GM12878 (cell line): Measurements from ENCODE around the gene HRG. TPM values are rescaled to one million over a fixed set of nuclear protein-coding genes. Genes with fewer than 3 reads are reported as not detected.

Source experiments
- ATAC-seq: fragments of 200-7000 bp; cut with Tn5 transposase; 3 replicates; pipeline ENCODE4 v1.9.1; 2020; ENCODE audit warnings: mild to moderate bottlenecking, moderate library complexity
- BruUV-seq: library from RNA; stranded (reverse); fragments of 400-500 nt; replicated peaks from 2 replicates; lab custom pipeline; 2021; lab: Mats Ljungman, UMichigan
- CTCF ChIA-PET: fragments of 300-600 bp; sonication (Branson Sonifier 250); formaldehyde crosslinking; extraction: SDS; loops from one replicate; lab custom pipeline; 2021; ENCODE audit warnings: inconsistent platforms; lab: Yijun Ruan, JAX
- POLR2A ChIA-PET: fragments of 350-600 bp; formaldehyde crosslinking; extraction: SDS; loops from one replicate; lab custom pipeline; 2021; ENCODE audit warnings: inconsistent platforms; lab: Charles Lee
- RAD21 ChIA-PET: fragments of 300-600 bp; sonication (Branson Sonifier 250); formaldehyde crosslinking; loops from one replicate; lab custom pipeline; 2023; ENCODE audit warnings: antibody characterized with exemption; ENCODE audit not compliant: unreplicated experiment; lab: Charles Lee
- SMC1A ChIA-PET: fragments of 300-600 bp; sonication (Branson Sonifier 250); formaldehyde crosslinking; loops from one replicate; lab custom pipeline; 2023; ENCODE audit not compliant: unreplicated experiment, uncharacterized antibody; lab: Charles Lee
- DNase-seq: peaks from one replicate; pipeline ENCODE4 v3.0.0-alpha.2; 2011; ENCODE audit warnings: low read depth, low spot score
- FAIRE-seq: peaks from 3 replicates; lab custom pipeline; 2011; peaks lifted over from hg19 to GRCh38; lab: Jason Lieb, UNC
- H2AFZ ChIP-seq: 2 replicates; pipeline ENCODE4 v1.6.0; 2011; ENCODE audit warnings: low read depth, low read length, control low read depth; ENCODE audit not compliant: control insufficient read depth
- H3K27ac ChIP-seq: 2 replicates; pipeline ENCODE4 v1.5.1; 2011; ENCODE audit warnings: control low read depth; ENCODE audit not compliant: control insufficient read depth, insufficient read depth
- H3K27me3 ChIP-seq, 2 experiments: replicated peaks in 1 of 2; 2 replicates each; pipeline versions ENCODE4 v1.6.0 to v1.6.1; 2011; ENCODE audit warnings: low read length in 1 of 2; ENCODE audit not compliant: control insufficient read depth in 2 of 2, insufficient read depth in 2 of 2
- H3K36me3 ChIP-seq, 2 experiments: 2 replicates each; pipeline ENCODE4 v1.5.1; 2011; ENCODE audit warnings: low read length in 1 of 2; ENCODE audit not compliant: control insufficient read depth in 2 of 2, insufficient read depth in 2 of 2
- H3K4me1 ChIP-seq: 2 replicates; pipeline ENCODE4 v1.6.1; 2011; ENCODE audit warnings: mild to moderate bottlenecking, low read length, moderate library complexity, mixed read lengths; ENCODE audit not compliant: control insufficient read depth, insufficient read depth
- H3K4me2 ChIP-seq: 2 replicates; pipeline ENCODE4 v1.6.0; 2011; ENCODE audit warnings: control low read depth; ENCODE audit not compliant: control insufficient read depth, insufficient read depth
- H3K4me3 ChIP-seq: fragments of 200-600 bp; sonication (generic); 2 replicates; pipeline ENCODE4 v1.5.1; 2016
- H3K79me2 ChIP-seq: 2 replicates; pipeline ENCODE4 v1.6.0; 2011; ENCODE audit warnings: low read length; ENCODE audit not compliant: control insufficient read depth, insufficient read depth
- H3K9ac ChIP-seq: 2 replicates; pipeline ENCODE4 v1.8.0; 2011; ENCODE audit warnings: low read length, control low read depth, mixed read lengths; ENCODE audit not compliant: control insufficient read depth, insufficient read depth
- H3K9me3 ChIP-seq: replicated peaks from 3 replicates; pipeline ENCODE4 v1.5.1; 2011; ENCODE audit warnings: mild to moderate bottlenecking, low read length; ENCODE audit not compliant: control insufficient read depth, insufficient read depth
- H4K20me1 ChIP-seq: 2 replicates; pipeline ENCODE4 v1.6.0; 2011; ENCODE audit not compliant: control insufficient read depth, insufficient read depth
- CBX5 ChIP-seq: sonication (generic); IDR thresholded peaks from 2 replicates; pipeline ENCODE4 v1.6.1; 2016; ENCODE audit warnings: low read depth, moderate library complexity, mild to moderate bottlenecking, inconsistent platforms
- CHD4 ChIP-seq: fragments of 200-600 bp; sonication (generic); IDR thresholded peaks from 2 replicates; pipeline ENCODE4 v1.6.1; 2016; ENCODE audit warnings: mild to moderate bottlenecking
- EZH2 ChIP-seq: IDR thresholded peaks from 2 replicates; pipeline ENCODE4 v1.6.1; 2012; ENCODE audit warnings: low read depth, mild to moderate bottlenecking, control low read depth, inconsistent platforms, low read length, borderline replicate concordance; ENCODE audit not compliant: control insufficient read depth
- MEF2A ChIP-seq: IDR thresholded peaks from 2 replicates; pipeline ENCODE4 v1.6.1; 2011; ENCODE audit warnings: low read depth, mild to moderate bottlenecking, low read length, moderate library complexity; ENCODE audit not compliant: insufficient read depth
- MXI1 ChIP-seq: fragments of 150-350 bp; IDR thresholded peaks from 2 replicates; pipeline ENCODE4 v1.6.1; 2011; ENCODE audit warnings: low read depth, mild to moderate bottlenecking, inconsistent platforms, low read length, improper control_type of control experiment
- NR2F1 ChIP-seq: fragments of 450-650 bp; conservative IDR thresholded peaks from 2 replicates; pipeline ENCODE4 v1.6.1; 2017; ENCODE audit warnings: mild to moderate bottlenecking
- POLR2AphosphoS5 ChIP-seq: IDR thresholded peaks from 2 replicates; pipeline ENCODE4 v1.6.1; 2011; ENCODE audit warnings: mild to moderate bottlenecking, low read length, inconsistent platforms
- ZZZ3 ChIP-seq: IDR thresholded peaks from 2 replicates; pipeline ENCODE4 v1.6.1; 2011; ENCODE audit warnings: low read depth; ENCODE audit not compliant: control insufficient read depth, insufficient read length
- WGBS: methylation state at CpG from one replicate; pipeline ENCODE4 v1.1.6; 2016; ENCODE audit warnings: low lambda C conversion rate; ENCODE audit not compliant: insufficient replicate concordance, insufficient coverage; ENCODE audit errors: missing lambda C conversion rate; 5-methylcytosine and 5-hydroxymethylcytosine counted together
- in situ Hi-C: fragments of 300-500 bp; cut with MboI; formaldehyde crosslinking; loops from 9 replicates; pipeline ENCODE4 v1.14.3; 2018; ENCODE audit warnings: mixed read lengths
- intact Hi-C: fragments of 100-400 bp; cut with micrococcal nuclease; formaldehyde crosslinking; loops from one replicate; pipeline ENCODE4 v1.14.2; 2022; ENCODE audit not compliant: unreplicated experiment
- polyA plus RNA-seq, 11 experiments: library from polyadenylated mRNA; depleted of rRNA in 4 of 11; unstranded in 6 of 11; stranded (reverse) in 5 of 11; fragments of >200 nt; fragmentation: Nextera tagmentation in 4 of 11; fragmentation: Illumina TruSeq in 1 of 11; extraction: Ambion mirVana in 4 of 11; extraction: Trizol in 1 of 11; gene quantifications; 1 replicate in 1 of 11; 2 replicates in 10 of 11; pipeline versions ENCODE4 v1.2.1 to v1.2.3, GENCODE V29; 2011 to 2016; ENCODE audit warnings: inconsistent platforms in 2 of 11, missing spikeins in 2 of 11, low read depth in 1 of 11
- total RNA-seq, 4 experiments: library from RNA; depleted of rRNA in 3 of 4; stranded (reverse); fragments of >200 nt in 3 of 4; fragmentation: Illumina TruSeq in 1 of 4; extraction: Trizol in 1 of 4; gene quantifications; 2 replicates each; pipeline versions ENCODE4 v1.2.1 to v1.2.3, GENCODE V29; 2013 to 2021
- TF ChIP-seq, protein P1 (sequence below): fragments of 450-650 bp; IDR thresholded peaks from 2 replicates; pipeline ENCODE4 v1.6.1; 2017; ENCODE audit warnings: mild to moderate bottlenecking, low read depth, inconsistent platforms; ENCODE audit not compliant: poor library complexity, severe bottlenecking
- TF ChIP-seq, protein P2 (sequence below): fragments of 450-650 bp; IDR thresholded peaks from 2 replicates; pipeline ENCODE4 v1.6.1; 2017; ENCODE audit warnings: mild to moderate bottlenecking, moderate library complexity
- TF ChIP-seq, protein P3 (sequence below): fragments of 450-650 bp; IDR thresholded peaks from 2 replicates; pipeline ENCODE4 v1.6.1; 2016; ENCODE audit warnings: mild to moderate bottlenecking

HRG gene
- total and polyA plus RNA-seq, 10 of the 15 experiments (the other 5 are each of a cell fraction or from before 2014, with no cell fraction given) = 0.21 TPM; not detected in 9

DNA sequence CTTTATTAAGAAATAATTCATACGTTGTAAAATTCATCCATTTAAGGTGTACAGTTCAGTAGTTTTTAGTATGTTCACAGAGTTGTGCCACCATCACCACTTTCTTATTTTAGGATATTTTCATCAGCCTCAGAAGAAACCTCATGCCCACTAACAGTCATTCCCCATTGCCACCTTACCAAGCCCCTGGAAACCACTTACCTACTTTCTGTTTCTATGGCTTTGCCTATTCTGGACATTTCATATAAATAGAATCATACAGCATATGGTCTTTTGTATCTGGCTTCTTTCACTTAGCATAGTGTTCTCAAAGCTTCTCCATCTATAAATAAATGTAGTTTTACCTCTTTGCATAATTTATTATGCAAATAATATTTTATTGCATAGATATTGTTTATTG, 19.0 kb upstream of the HRG start:
- no peaks in the 10 kb centered on the region for H3K79me2 ChIP-seq
- SMC1A ChIA-PET = no interaction called here
- no peak for TF ChIP-seq ZZZ3
- no peak for TF ChIP-seq NR2F1
- TF ChIP-seq, protein P1, sequence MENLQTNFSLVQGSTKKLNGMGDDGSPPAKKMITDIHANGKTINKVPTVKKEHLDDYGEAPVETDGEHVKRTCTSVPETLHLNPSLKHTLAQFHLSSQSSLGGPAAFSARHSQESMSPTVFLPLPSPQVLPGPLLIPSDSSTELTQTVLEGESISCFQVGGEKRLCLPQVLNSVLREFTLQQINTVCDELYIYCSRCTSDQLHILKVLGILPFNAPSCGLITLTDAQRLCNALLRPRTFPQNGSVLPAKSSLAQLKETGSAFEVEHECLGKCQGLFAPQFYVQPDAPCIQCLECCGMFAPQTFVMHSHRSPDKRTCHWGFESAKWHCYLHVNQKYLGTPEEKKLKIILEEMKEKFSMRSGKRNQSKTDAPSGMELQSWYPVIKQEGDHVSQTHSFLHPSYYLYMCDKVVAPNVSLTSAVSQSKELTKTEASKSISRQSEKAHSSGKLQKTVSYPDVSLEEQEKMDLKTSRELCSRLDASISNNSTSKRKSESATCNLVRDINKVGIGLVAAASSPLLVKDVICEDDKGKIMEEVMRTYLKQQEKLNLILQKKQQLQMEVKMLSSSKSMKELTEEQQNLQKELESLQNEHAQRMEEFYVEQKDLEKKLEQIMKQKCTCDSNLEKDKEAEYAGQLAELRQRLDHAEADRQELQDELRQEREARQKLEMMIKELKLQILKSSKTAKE = no peak
- no peak for TF ChIP-seq MEF2A
- TF ChIP-seq CHD4 = no peak
- TF ChIP-seq, protein P2, sequence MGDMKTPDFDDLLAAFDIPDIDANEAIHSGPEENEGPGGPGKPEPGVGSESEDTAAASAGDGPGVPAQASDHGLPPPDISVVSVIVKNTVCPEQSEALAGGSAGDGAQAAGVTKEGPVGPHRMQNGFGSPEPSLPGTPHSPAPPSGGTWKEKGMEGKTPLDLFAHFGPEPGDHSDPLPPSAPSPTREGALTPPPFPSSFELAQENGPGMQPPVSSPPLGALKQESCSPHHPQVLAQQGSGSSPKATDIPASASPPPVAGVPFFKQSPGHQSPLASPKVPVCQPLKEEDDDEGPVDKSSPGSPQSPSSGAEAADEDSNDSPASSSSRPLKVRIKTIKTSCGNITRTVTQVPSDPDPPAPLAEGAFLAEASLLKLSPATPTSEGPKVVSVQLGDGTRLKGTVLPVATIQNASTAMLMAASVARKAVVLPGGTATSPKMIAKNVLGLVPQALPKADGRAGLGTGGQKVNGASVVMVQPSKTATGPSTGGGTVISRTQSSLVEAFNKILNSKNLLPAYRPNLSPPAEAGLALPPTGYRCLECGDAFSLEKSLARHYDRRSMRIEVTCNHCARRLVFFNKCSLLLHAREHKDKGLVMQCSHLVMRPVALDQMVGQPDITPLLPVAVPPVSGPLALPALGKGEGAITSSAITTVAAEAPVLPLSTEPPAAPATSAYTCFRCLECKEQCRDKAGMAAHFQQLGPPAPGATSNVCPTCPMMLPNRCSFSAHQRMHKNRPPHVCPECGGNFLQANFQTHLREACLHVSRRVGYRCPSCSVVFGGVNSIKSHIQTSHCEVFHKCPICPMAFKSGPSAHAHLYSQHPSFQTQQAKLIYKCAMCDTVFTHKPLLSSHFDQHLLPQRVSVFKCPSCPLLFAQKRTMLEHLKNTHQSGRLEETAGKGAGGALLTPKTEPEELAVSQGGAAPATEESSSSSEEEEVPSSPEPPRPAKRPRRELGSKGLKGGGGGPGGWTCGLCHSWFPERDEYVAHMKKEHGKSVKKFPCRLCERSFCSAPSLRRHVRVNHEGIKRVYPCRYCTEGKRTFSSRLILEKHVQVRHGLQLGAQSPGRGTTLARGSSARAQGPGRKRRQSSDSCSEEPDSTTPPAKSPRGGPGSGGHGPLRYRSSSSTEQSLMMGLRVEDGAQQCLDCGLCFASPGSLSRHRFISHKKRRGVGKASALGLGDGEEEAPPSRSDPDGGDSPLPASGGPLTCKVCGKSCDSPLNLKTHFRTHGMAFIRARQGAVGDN = no peak
- no peak for TF ChIP-seq CBX5
- no peak for TF ChIP-seq MXI1
- no peak for TF ChIP-seq EZH2
- TF ChIP-seq, protein P3, sequence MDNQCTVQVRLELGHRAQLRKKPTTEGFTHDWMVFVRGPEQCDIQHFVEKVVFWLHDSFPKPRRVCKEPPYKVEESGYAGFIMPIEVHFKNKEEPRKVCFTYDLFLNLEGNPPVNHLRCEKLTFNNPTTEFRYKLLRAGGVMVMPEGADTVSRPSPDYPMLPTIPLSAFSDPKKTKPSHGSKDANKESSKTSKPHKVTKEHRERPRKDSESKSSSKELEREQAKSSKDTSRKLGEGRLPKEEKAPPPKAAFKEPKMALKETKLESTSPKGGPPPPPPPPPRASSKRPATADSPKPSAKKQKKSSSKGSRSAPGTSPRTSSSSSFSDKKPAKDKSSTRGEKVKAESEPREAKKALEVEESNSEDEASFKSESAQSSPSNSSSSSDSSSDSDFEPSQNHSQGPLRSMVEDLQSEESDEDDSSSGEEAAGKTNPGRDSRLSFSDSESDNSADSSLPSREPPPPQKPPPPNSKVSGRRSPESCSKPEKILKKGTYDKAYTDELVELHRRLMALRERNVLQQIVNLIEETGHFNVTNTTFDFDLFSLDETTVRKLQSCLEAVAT = no peak
- TF ChIP-seq POLR2AphosphoS5 = no peak
- CTCF ChIA-PET = no interaction called here
- WGBS = 25% methylated on average over 1 of the region's 1 CpG
- H2AFZ ChIP-seq = no peak overlapping the region
- in situ Hi-C loops = no loop called here
- FAIRE-seq = no peak
- POLR2A ChIA-PET = no interaction called here
- no peaks in the 10 kb centered on the region for H4K20me1 ChIP-seq
- no peak overlapping the region for H3K27ac ChIP-seq
- H3K9me3 ChIP-seq = no peaks in the 10 kb centered on the region
- no peaks in the 10 kb centered on the region for H3K36me3 ChIP-seq
- no TSS peak for BruUV-seq
- RAD21 ChIA-PET = no interaction called here
- no peaks in the 10 kb centered on the region for H3K4me1 ChIP-seq
- H3K4me2 ChIP-seq = no peak overlapping the region
- no peak overlapping the region for H3K4me3 ChIP-seq
- no peaks in the 10 kb centered on the region; a peak in 1 of 4 replicates for H3K27me3 ChIP-seq
- no peak for ATAC-seq
- no peak overlapping the region for H3K9ac ChIP-seq
- DNase-seq = no peak
- intact Hi-C loops = no loop called here
